SK-N-SH (cell line): ENCODE measurements around the gene TCIRG1.

ENCODE experiments used
- CHD2 ChIP-seq: fragments of 150-350 bp; IDR thresholded peaks from 2 replicates; pipeline ENCODE4 v1.6.1; 2018; ENCODE audit warnings: low read length; ENCODE audit not compliant: partially characterized antibody
- CTCF ChIP-seq: fragments of 200-600 bp; sonication (generic); IDR thresholded peaks from 2 replicates; pipeline ENCODE4 v1.6.1; 2017; ENCODE audit warnings: antibody characterized with exemption, mild to moderate bottlenecking, moderate library complexity
- GABPA ChIP-seq: IDR thresholded peaks from 2 replicates; pipeline ENCODE4 v1.4.0; 2012; ENCODE audit warnings: low read depth, mild to moderate bottlenecking
- GATA2 ChIP-seq: sonication (generic); formaldehyde crosslinking; IDR thresholded peaks from 2 replicates; pipeline ENCODE4 v1.5.0; 2020; ENCODE audit warnings: mild to moderate bottlenecking, missing genetic modification reagents
- JUND ChIP-seq: IDR thresholded peaks from 2 replicates; pipeline ENCODE4 v1.4.0; 2012
- RCOR1 ChIP-seq: fragments of 150-350 bp; IDR thresholded peaks from 2 replicates; pipeline ENCODE4 v1.6.1; 2017; ENCODE audit warnings: antibody characterized with exemption, low read length
- TAF1 ChIP-seq: IDR thresholded peaks from 2 replicates; pipeline ENCODE4 v1.6.1; 2012; ENCODE audit warnings: low read depth, mild to moderate bottlenecking, low read length, moderate library complexity, borderline replicate concordance
- TF ChIP-seq, protein P1 (sequence below): fragments of 150-350 bp; IDR thresholded peaks from 2 replicates; pipeline ENCODE4 v1.6.1; 2017; ENCODE audit warnings: antibody characterized with exemption, low read length, low read depth, borderline replicate concordance

DNA sequence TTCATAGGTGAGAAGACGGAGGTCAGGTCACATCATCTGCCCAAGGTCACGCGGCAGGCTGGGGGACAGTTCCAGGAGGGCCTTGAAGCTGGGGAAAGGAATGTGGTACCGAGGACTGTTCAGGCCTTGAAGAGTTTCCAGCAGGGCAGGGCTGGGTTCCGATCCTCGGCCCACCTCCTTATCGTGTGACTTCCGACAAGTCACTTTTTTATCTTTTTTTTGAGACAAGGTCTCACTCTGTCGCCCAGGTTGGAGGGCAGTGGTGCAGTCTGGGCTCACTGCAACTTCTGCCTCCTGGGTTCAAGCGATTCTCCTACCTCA is 7.7 kb upstream of the TCIRG1 start:
- no peak for TF ChIP-seq CTCF
- TF ChIP-seq CHD2: no peak
- no peak for TF ChIP-seq JUND
- TF ChIP-seq GATA2 (CRISPR knock-in tag): no peak
- TF ChIP-seq TAF1: no peak
- no peak for TF ChIP-seq GABPA
- TF ChIP-seq, protein P1, sequence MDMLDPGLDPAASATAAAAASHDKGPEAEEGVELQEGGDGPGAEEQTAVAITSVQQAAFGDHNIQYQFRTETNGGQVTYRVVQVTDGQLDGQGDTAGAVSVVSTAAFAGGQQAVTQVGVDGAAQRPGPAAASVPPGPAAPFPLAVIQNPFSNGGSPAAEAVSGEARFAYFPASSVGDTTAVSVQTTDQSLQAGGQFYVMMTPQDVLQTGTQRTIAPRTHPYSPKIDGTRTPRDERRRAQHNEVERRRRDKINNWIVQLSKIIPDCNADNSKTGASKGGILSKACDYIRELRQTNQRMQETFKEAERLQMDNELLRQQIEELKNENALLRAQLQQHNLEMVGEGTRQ: no peak
- TF ChIP-seq RCOR1: no peak
